HEK293 (cell line): ENCODE measurements around the gene NTSR1.

ENCODE experiments used
- CTCF ChIA-PET: fragments of 350-600 bp; formaldehyde crosslinking; extraction: SDS; loops from one replicate; lab custom pipeline; 2021; ENCODE audit warnings: antibody characterized with exemption; lab: Yijun Ruan, JAX
- POLR2A ChIA-PET: fragments of 300-600 bp; formaldehyde crosslinking; extraction: SDS; loops from one replicate; lab custom pipeline; 2020; ENCODE audit warnings: antibody characterized with exemption, inconsistent platforms; lab: Yijun Ruan, JAX
- H3K27ac ChIP-seq: fragments of 200-500 bp; sonication (Bioruptor generic); 2 replicates; pipeline ENCODE4 v1.5.1; 2014; ENCODE audit warnings: low read depth, low read length, control low read depth, inconsistent platforms; ENCODE audit errors: extremely low read depth
- H3K36me3 ChIP-seq, 2 experiments: fragments of 200-500 bp in 1 of 2; sonication (Bioruptor generic) in 1 of 2; 1 replicate in 1 of 2; 2 replicates in 1 of 2; pipeline ENCODE4 v1.5.1; 2014 to 2017; ENCODE audit warnings: inconsistent platforms in 2 of 2, low read length in 2 of 2; ENCODE audit not compliant: control insufficient read depth in 2 of 2, insufficient read depth in 1 of 2
- H3K4me1 ChIP-seq: fragments of 200-500 bp; sonication (Bioruptor generic); 2 replicates; pipeline ENCODE4 v1.5.1; 2014; ENCODE audit warnings: mild to moderate bottlenecking, low read length, inconsistent platforms; ENCODE audit not compliant: control insufficient read depth, insufficient read depth
- H3K4me3 ChIP-seq: 2 replicates; pipeline ENCODE4 v1.5.1; 2011; ENCODE audit warnings: low read depth, mild to moderate bottlenecking, control low read depth, low read length, moderate library complexity
- H3K9me3 ChIP-seq: fragments of 200-500 bp; sonication (Bioruptor generic); 2 replicates; pipeline ENCODE4 v1.5.1; 2014; ENCODE audit warnings: low read depth, low read length, inconsistent platforms; ENCODE audit not compliant: control insufficient read depth, insufficient read depth
- MYNN ChIP-seq: fragments of 450-650 bp; formaldehyde crosslinking; IDR thresholded peaks from 2 replicates; pipeline ENCODE4 v1.5.1; 2016; ENCODE audit warnings: missing biosample characterization, missing genetic modification characterization, borderline replicate concordance
- PRDM2 ChIP-seq: fragments of 450-650 bp; formaldehyde crosslinking; IDR thresholded peaks from 2 replicates; pipeline ENCODE4 v1.5.1; 2016; ENCODE audit warnings: missing biosample characterization, missing genetic modification characterization, borderline replicate concordance
- SALL2 ChIP-seq: fragments of 450-650 bp; formaldehyde crosslinking; IDR thresholded peaks from 2 replicates; pipeline ENCODE4 v1.5.0; 2017; ENCODE audit warnings: missing biosample characterization, mild to moderate bottlenecking, missing genetic modification characterization, borderline replicate concordance
- SCRT1 ChIP-seq: fragments of 450-650 bp; formaldehyde crosslinking; IDR thresholded peaks from 2 replicates; pipeline ENCODE4 v1.5.1; 2016; ENCODE audit warnings: missing biosample characterization, missing genetic modification characterization, borderline replicate concordance
- ZFP3 ChIP-seq: fragments of 450-650 bp; formaldehyde crosslinking; IDR thresholded peaks from 2 replicates; pipeline ENCODE4 v1.5.1; 2016; ENCODE audit warnings: low read depth, missing biosample characterization, missing genetic modification characterization
- ZNF121 ChIP-seq: fragments of 450-650 bp; formaldehyde crosslinking; IDR thresholded peaks from 2 replicates; pipeline ENCODE4 v1.5.1; 2016; ENCODE audit warnings: missing biosample characterization, missing genetic modification characterization
- ZNF132 ChIP-seq: fragments of 450-650 bp; formaldehyde crosslinking; IDR thresholded peaks from 2 replicates; pipeline ENCODE4 v1.5.1; 2017; ENCODE audit warnings: missing biosample characterization, missing genetic modification characterization, borderline replicate concordance
- ZNF133 ChIP-seq: fragments of 450-650 bp; formaldehyde crosslinking; IDR thresholded peaks from 2 replicates; pipeline ENCODE4 v1.5.1; 2016; ENCODE audit warnings: missing biosample characterization, missing genetic modification characterization
- ZNF24 ChIP-seq: fragments of 450-650 bp; formaldehyde crosslinking; IDR thresholded peaks from 2 replicates; pipeline ENCODE4 v1.5.1; 2016; ENCODE audit warnings: missing biosample characterization, missing genetic modification characterization
- ZNF354C ChIP-seq: fragments of 450-650 bp; formaldehyde crosslinking; IDR thresholded peaks from 2 replicates; pipeline ENCODE4 v1.5.1; 2016; ENCODE audit warnings: missing biosample characterization, missing genetic modification characterization, low read depth, borderline replicate concordance
- ZNF510 ChIP-seq: fragments of 450-650 bp; formaldehyde crosslinking; IDR thresholded peaks from 2 replicates; pipeline ENCODE4 v1.5.1; 2018; ENCODE audit warnings: mild to moderate bottlenecking, missing genetic modification characterization, missing biosample characterization; ENCODE audit not compliant: insufficient replicate concordance
- ZNF544 ChIP-seq: fragments of 450-650 bp; formaldehyde crosslinking; IDR thresholded peaks from 2 replicates; pipeline ENCODE4 v1.5.0; 2017; ENCODE audit warnings: missing biosample characterization, missing genetic modification characterization
- ZNF548 ChIP-seq: fragments of 450-650 bp; formaldehyde crosslinking; IDR thresholded peaks from 2 replicates; pipeline ENCODE4 v1.5.1; 2016; ENCODE audit warnings: missing biosample characterization, missing genetic modification characterization
- ZNF626 ChIP-seq: fragments of 450-650 bp; sonication (Bioruptor Pico); formaldehyde crosslinking; IDR thresholded peaks from 2 replicates; pipeline ENCODE4 v1.5.1; 2018; ENCODE audit warnings: missing biosample characterization, missing genetic modification characterization, inconsistent platforms
- ZNF658 ChIP-seq: fragments of 450-650 bp; formaldehyde crosslinking; IDR thresholded peaks from 2 replicates; pipeline ENCODE4; 2016; ENCODE audit warnings: missing biosample characterization, missing genetic modification characterization
- ZXDB ChIP-seq: fragments of 450-650 bp; formaldehyde crosslinking; IDR thresholded peaks from 2 replicates; pipeline ENCODE4 v1.5.1; 2016; ENCODE audit warnings: missing biosample characterization, missing genetic modification characterization
- TF ChIP-seq, protein P1 (sequence below): fragments of 450-650 bp; IDR thresholded peaks from 2 replicates; pipeline ENCODE4 v1.5.1; 2018; ENCODE audit warnings: missing biosample characterization, mild to moderate bottlenecking, missing genetic modification characterization
- TF ChIP-seq, protein P2 (sequence below): fragments of 450-650 bp; IDR thresholded peaks from 2 replicates; pipeline ENCODE4 v1.5.1; 2018; ENCODE audit warnings: missing biosample characterization, missing genetic modification characterization
- TF ChIP-seq, protein P3 (sequence below): IDR thresholded peaks from 2 replicates; pipeline ENCODE4 v1.6.1; 2011; ENCODE audit warnings: mild to moderate bottlenecking, low read depth, low read length, borderline replicate concordance

Gene NTSR1

DNA sequence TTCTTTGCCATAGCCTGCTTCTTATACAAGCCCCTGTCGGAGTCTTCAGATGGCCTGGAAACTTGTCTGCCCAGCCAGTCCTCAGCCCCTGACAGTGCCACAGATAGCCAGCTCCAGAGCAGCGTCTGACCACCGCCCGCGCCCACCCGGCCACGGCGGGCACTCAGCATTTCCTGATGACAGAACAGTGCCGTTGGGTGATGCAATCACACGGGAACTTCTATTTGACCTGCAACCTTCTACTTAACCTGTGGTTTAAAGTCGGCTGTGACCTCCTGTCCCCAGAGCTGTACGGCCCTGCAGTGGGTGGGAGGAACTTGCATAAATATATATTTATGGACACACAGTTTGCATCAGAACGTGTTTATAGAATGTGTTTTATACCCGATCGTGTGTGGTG is 36.9 kb upstream of the NTSR1 start (continued):
- TF ChIP-seq SALL2 = no peak
- TF ChIP-seq, all 188 proteins: peak for 0

- TF ChIP-seq ZNF24 (tag by site-specific recombination) (no peak), ZNF132 (tag by site-specific recombination) (no peak), ZNF133 (tag by site-specific recombination) (no peak), ZNF548 (tag by site-specific recombination) (no peak), ZNF658 (no peak), ZNF121 (tag by site-specific recombination) (no peak), PRDM2 (no peak), ZNF510 (no peak), ZNF626 (no peak), ZXDB (tag by site-specific recombination) (no peak), ZNF544 (tag by site-specific recombination) (no peak), ZNF354C (tag by site-specific recombination) (no peak), SCRT1 (tag by site-specific recombination) (no peak), MYNN (no peak), ZFP3 (tag by site-specific recombination) (no peak)
- TF ChIP-seq, protein P1, sequence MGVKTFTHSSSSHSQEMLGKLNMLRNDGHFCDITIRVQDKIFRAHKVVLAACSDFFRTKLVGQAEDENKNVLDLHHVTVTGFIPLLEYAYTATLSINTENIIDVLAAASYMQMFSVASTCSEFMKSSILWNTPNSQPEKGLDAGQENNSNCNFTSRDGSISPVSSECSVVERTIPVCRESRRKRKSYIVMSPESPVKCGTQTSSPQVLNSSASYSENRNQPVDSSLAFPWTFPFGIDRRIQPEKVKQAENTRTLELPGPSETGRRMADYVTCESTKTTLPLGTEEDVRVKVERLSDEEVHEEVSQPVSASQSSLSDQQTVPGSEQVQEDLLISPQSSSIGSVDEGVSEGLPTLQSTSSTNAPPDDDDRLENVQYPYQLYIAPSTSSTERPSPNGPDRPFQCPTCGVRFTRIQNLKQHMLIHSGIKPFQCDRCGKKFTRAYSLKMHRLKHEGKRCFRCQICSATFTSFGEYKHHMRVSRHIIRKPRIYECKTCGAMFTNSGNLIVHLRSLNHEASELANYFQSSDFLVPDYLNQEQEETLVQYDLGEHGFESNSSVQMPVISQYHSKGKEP (tag by site-specific recombination) = no peak
- TF ChIP-seq, protein P2, sequence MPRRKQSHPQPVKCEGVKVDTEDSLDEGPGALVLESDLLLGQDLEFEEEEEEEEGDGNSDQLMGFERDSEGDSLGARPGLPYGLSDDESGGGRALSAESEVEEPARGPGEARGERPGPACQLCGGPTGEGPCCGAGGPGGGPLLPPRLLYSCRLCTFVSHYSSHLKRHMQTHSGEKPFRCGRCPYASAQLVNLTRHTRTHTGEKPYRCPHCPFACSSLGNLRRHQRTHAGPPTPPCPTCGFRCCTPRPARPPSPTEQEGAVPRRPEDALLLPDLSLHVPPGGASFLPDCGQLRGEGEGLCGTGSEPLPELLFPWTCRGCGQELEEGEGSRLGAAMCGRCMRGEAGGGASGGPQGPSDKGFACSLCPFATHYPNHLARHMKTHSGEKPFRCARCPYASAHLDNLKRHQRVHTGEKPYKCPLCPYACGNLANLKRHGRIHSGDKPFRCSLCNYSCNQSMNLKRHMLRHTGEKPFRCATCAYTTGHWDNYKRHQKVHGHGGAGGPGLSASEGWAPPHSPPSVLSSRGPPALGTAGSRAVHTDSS (tag by site-specific recombination) = no peak
- TF ChIP-seq, protein P3, sequence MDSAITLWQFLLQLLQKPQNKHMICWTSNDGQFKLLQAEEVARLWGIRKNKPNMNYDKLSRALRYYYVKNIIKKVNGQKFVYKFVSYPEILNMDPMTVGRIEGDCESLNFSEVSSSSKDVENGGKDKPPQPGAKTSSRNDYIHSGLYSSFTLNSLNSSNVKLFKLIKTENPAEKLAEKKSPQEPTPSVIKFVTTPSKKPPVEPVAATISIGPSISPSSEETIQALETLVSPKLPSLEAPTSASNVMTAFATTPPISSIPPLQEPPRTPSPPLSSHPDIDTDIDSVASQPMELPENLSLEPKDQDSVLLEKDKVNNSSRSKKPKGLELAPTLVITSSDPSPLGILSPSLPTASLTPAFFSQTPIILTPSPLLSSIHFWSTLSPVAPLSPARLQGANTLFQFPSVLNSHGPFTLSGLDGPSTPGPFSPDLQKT = no peak
- TF ChIP-seq, all 188 proteins: peak for 0
- Histone ChIP-seq H3K9me3 (no peaks in the 10 kb centered on the region), H3K27ac (no peak overlapping the region), H3K4me3 (no peak overlapping the region), H3K36me3 (peaks cover 0 to 17% of the 10 kb centered on the region in 2 experiments; a peak in 1 of 3 replicates), H3K4me1 (no peaks in the 10 kb centered on the region)
- ChIA-PET POLR2A (no interaction called here), CTCF (interaction anchor here (1.0 to 3.8 kb wide), 2 partner anchors 116 to 144 kb away, joined by 4 to 17 read pairs; no protein-coding TSS in a partner anchor)
Observed at GRCh38 chr20:62674370-62674769, 34.3 kb upstream of the NTSR1 start.
